ENCODE results near the gene ZNF136. TPM values are rescaled to one million over a fixed set of nuclear protein-coding genes. Genes with fewer than 3 reads are reported as not detected.

ZNF136 gene
- total and polyA plus RNA-seq, 9 of the 15 experiments (the other 6 are each of a cell fraction or from before 2014, with no cell fraction given): 1.0 to 5.3 (median 3.1) TPM

DNA sequence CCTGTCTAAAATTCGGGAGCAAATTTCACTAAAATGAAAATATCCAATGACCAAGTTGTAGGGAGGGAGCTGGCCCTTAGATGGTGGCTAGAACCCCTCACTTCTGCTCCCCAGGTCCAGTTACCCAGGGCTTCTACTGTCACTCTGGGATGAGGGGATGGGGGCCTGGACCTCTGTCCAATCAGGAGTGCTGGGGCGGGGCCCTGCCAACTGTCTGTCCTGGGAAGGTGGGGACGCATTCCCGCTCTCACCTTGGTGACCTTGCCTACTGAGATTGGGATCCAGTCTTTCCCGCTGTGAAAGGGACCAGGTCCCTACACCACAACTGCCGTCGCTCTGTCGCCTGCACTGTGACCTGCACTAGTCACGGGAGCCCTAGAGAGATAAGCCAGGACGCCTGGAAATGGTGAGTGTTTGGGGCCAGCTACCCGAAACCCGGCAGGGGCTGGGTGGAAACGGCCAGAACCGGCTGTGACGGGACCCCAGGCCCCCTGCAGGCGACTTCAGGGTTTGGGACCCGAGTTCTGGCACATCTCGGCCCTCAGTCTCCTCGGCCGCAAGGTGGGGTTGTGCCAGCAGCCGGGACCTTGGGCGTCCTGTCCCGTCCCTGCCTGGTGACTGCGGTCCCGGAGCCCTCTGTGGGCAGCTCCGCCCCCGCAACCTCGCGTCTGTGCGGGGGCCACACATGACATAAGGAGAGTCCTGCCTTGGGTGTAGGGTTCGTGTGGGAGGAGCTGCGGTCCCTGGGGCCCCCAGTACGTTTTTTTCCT is 45.5 kb upstream of the ZNF136 start (continued):
- TF ChIP-seq REST (IDR thresholded peaks at IDR 0.05; ENCODE audit: borderline replicate concordance) (peak; percentile 37; the same call in 1 of the 2 replicates), REST (CRISPR knock-in tag; IDR thresholded peaks at IDR 0.05; ENCODE audit: low read depth) (no peak)

Data from K562 (cell line).